A549 treated with DMSO at 1 μM for 4 hours (cell line): ENCODE results near the gene SOX3. TPM values are rescaled to one million over a fixed set of nuclear protein-coding genes. Genes with fewer than 3 reads are reported as not detected.

Experiments used
- total RNA-seq: library from RNA; stranded (reverse); fragments of 200-300 nt; extraction: Qiagen RNA extraction; gene quantifications from 5 replicates; pipeline ENCODE4 v1.2.3, GENCODE V29; 2022; ENCODE audit warnings: low read depth

The SOX3 gene
- total RNA-seq, result not detected in 5 replicates

DNA sequence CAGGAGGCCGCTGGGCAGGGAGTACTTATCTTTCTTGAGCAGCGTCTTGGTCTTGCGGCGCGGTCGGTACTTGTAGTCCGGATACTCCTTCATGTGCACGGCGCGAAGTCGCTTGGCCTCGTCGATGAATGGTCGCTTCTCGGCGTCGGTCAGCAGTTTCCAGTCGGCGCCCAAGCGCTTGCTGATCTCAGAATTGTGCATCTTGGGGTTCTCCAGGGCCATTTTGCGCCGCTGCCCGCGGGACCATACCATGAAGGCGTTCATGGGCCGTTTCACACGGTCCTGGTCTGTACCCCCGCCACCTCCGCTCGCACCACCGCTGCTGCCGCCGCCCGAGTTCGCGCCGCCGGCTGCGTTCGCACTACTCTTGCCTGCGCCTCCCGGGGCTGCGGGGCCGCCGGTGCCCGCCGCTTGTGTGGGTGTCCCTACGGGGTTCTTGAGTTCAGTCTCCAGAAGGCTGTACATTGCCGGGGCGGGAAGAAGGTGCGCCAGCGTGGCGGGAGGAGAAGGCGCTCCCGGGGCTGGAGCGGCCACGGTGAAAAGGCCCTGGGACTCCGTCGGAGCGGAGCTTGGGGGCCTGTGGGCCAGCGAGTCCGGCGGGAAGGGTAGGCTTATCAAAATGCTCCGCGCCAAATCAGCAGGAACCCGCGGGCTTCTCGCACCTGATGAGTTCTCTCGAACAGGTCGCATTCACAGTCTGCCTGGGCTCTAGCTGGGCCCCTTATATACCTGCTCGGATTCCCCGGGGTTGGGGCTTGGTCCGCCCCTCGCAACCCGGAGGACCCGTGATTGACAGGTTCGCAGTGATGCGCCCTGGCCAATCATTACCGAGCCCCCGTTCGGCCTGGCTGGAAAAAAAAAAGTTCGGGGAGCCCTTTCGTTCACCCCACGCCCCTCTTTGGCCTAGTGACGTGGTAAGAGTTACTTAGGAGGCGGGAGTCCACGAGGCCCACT lies at the start of gene SOX3:
SOX3 (minus strand) TSS at position 699 of the 954 bp plus-strand sequence; CDS start at position 690, 9 bp downstream.

Other genes with a start within 250 kb of the SOX3 start
- gene LINC00632, start 204.7 kb upstream of the SOX3 start, total RNA-seq, result 2.4 to 3.6 TPM (median 2.8 TPM) in 5 replicates